ENCODE results near the gene ALDH4A1. TPM values are rescaled to one million over a fixed set of nuclear protein-coding genes. Genes with fewer than 3 reads are reported as not detected.

Gene ALDH4A1
- total RNA-seq, 1 experiment from 2014 or later = 18.1 TPM

DNA sequence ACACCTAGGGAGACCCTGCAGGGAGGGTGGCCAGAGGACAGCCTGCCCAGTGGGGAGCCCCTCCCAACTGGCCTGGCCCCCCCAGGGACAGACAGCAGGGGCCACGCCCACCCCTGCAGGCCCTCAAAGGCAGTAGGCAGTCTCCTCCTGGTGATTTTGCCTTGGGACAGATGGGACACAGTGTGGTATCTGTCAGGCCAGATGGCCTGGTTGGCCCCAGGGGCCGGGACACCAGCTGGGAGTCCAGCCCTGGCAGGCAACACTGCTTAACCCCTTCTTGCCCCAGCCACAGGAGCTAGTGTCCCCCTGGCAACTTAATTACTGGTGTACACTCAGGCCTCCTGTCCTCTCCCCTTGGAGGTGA, 36.3 kb upstream of the ALDH4A1 start:
- no peaks in the 10 kb centered on the region for H4K20me1 ChIP-seq (ENCODE audit: low read length)
- H3K27me3 ChIP-seq (ENCODE audit: low read length) = no peaks in the 10 kb centered on the region
- no peak for TF ChIP-seq EZH2phosphoT487 (IDR thresholded peaks at IDR 0.05; ENCODE audit: borderline replicate concordance, low read length)
- TF ChIP-seq EZH2 (IDR thresholded peaks at IDR 0.05; ENCODE audit: low read length, unreplicated experiment) = no peak
- TF ChIP-seq, protein P1, sequence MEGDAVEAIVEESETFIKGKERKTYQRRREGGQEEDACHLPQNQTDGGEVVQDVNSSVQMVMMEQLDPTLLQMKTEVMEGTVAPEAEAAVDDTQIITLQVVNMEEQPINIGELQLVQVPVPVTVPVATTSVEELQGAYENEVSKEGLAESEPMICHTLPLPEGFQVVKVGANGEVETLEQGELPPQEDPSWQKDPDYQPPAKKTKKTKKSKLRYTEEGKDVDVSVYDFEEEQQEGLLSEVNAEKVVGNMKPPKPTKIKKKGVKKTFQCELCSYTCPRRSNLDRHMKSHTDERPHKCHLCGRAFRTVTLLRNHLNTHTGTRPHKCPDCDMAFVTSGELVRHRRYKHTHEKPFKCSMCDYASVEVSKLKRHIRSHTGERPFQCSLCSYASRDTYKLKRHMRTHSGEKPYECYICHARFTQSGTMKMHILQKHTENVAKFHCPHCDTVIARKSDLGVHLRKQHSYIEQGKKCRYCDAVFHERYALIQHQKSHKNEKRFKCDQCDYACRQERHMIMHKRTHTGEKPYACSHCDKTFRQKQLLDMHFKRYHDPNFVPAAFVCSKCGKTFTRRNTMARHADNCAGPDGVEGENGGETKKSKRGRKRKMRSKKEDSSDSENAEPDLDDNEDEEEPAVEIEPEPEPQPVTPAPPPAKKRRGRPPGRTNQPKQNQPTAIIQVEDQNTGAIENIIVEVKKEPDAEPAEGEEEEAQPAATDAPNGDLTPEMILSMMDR (conservative IDR thresholded peaks at IDR 0.05; ENCODE audit: low read depth, low read length) = no peak
- peaks cover 99% of the 10 kb centered on the region for H3K79me2 ChIP-seq (ENCODE audit: low read length)
- H3K9me3 ChIP-seq (ENCODE audit: low read length) = no peaks in the 10 kb centered on the region
- BruUV-seq (replicated peaks) = no TSS peak
- intact Hi-C loops (cut with micrococcal nuclease) = no loop called here
- H3K4me2 ChIP-seq (ENCODE audit: low read length) = no peak overlapping the region
- H3F3A ChIP-seq (ENCODE audit: low read length, unreplicated experiment) = no peaks in the 10 kb centered on the region
- no peak overlapping the region for H2AFZ ChIP-seq (ENCODE audit: low read length)
- H3K9me2 ChIP-seq (replicated peaks; ENCODE audit: low read length) = no peaks in the 10 kb centered on the region
- no peak overlapping the region for H3K9ac ChIP-seq (ENCODE audit: low read length)
- H3K4me1 ChIP-seq (ENCODE audit: insufficient read depth, low read length) = peaks cover 27% of the 10 kb centered on the region
- ChIA-PET POLR2A (ENCODE audit: unreplicated experiment) (no interaction called here), CTCF (no interaction called here)
- no peak overlapping the region for H3K27ac ChIP-seq (ENCODE audit: low read length)
- H3K4me3 ChIP-seq (ENCODE audit: low read length) = no peak overlapping the region
- ATAC-seq (no peak), DNase-seq (no peak)
- 0 out of 2 replicates have a peak, but pooled peaks cover 6% of the 10 kb centered on the region for H3K36me3 ChIP-seq (ENCODE audit: low read depth, low read length)

DNA sequence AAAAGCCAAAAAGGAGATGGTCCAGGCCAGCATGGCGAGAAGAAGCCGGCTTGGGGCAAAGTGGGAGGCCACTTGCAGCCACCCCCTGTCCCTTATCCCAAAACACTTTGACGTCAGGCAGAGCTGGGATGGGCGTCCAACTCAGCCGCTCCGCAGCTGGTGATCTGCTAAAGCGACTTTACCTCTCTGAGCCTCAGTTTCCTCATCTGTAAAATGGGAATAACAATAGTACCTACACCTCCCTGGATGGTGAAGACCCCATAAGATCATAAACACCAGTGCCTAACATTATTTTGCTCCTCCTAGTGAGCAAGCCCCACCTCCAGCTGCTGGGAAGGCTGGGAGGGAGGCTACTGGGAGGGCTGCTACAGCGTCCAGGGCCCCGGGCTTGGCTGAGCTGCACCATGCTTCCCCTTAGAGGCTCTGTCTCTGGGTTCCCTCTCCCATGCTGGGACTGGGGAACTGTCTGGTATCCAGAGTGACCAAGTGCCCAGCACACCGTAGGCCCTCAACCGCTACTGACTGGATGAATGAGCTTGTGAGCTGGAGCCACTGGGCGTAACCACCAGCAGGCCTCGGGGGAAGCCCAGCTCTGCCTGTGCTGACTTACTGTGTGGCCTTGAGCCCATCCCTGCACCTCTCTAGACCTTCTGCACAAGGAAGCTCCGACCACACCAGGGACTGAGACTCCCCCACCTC, 35.8 kb upstream of the ALDH4A1 start:
- POLR2A ChIA-PET (ENCODE audit: unreplicated experiment) = no interaction called here
- H3K9me3 ChIP-seq (ENCODE audit: low read length) = no peaks in the 10 kb centered on the region
- intact Hi-C loops (cut with micrococcal nuclease) = no loop called here
- peaks cover 29% of the 10 kb centered on the region for H3K4me1 ChIP-seq (ENCODE audit: insufficient read depth, low read length)
- BruUV-seq (replicated peaks) = no TSS peak
- ATAC-seq = peak; percentile 20; the same call in 1 of the 2 replicates
- H3K27ac ChIP-seq (ENCODE audit: low read length) = no peak overlapping the region
- no peak overlapping the region for H3K9ac ChIP-seq (ENCODE audit: low read length)
- H3K27me3 ChIP-seq (ENCODE audit: low read length) = no peaks in the 10 kb centered on the region
- no peaks in the 10 kb centered on the region for H3K9me2 ChIP-seq (replicated peaks; ENCODE audit: low read length)
- H3K36me3 ChIP-seq (ENCODE audit: low read depth, low read length) = 0 out of 2 replicates have a peak, but pooled peaks cover under 1% of the 10 kb centered on the region
- H3F3A ChIP-seq (ENCODE audit: low read length, unreplicated experiment) = no peaks in the 10 kb centered on the region
- no peak for TF ChIP-seq EZH2 (IDR thresholded peaks at IDR 0.05; ENCODE audit: low read length, unreplicated experiment)
- TF ChIP-seq, protein P1 (conservative IDR thresholded peaks at IDR 0.05; ENCODE audit: low read depth, low read length) = no peak
- TF ChIP-seq EZH2phosphoT487 (IDR thresholded peaks at IDR 0.05; ENCODE audit: borderline replicate concordance, low read length) = no peak
- peaks cover 99% of the 10 kb centered on the region for H3K79me2 ChIP-seq (ENCODE audit: low read length)
- CTCF ChIA-PET = interaction anchor here (0.6 kb wide), 1 partner anchor 11 kb away, joined by 4 read pairs; no protein-coding TSS in a partner anchor
- H4K20me1 ChIP-seq (ENCODE audit: low read length) = no peaks in the 10 kb centered on the region
- H3K4me3 ChIP-seq (ENCODE audit: low read length) = no peak overlapping the region
- no peak for DNase-seq
- H2AFZ ChIP-seq (ENCODE audit: low read length) = no peak overlapping the region
- H3K4me2 ChIP-seq (ENCODE audit: low read length) = no peak overlapping the region

DNA sequence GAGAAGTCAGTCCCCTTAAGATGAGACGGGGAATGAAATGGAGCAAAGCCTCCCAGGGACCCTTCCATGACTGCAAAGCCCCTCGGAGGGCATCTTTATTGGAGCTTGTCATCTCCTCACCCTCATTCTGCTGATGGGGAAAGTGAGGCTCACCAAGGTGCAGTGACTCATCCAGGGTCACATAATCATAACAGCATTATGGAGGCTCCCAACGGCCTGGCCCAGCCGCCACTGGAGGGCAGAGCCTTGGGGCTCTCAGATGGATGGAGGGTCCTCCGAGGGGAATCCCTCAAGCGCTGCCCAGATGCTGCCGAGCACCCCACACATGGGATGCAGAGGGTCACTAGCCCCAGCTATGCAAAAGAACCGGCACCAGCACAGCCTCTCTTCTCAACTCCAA, 35.2 kb upstream of the ALDH4A1 start:
- H3F3A ChIP-seq (ENCODE audit: low read length, unreplicated experiment) = no peaks in the 10 kb centered on the region
- no peak for DNase-seq
- no peak overlapping the region for H3K27ac ChIP-seq (ENCODE audit: low read length)
- no peaks in the 10 kb centered on the region for H3K36me3 ChIP-seq (ENCODE audit: low read depth, low read length)
- H3K9ac ChIP-seq (ENCODE audit: low read length) = no peak overlapping the region
- no peaks in the 10 kb centered on the region for H4K20me1 ChIP-seq (ENCODE audit: low read length)
- BruUV-seq (replicated peaks) = no TSS peak
- ATAC-seq = no peak
- H3K4me2 ChIP-seq (ENCODE audit: low read length) = no peak overlapping the region
- no peaks in the 10 kb centered on the region for H3K9me3 ChIP-seq (ENCODE audit: low read length)
- no peak overlapping the region for H3K4me3 ChIP-seq (ENCODE audit: low read length)
- no peaks in the 10 kb centered on the region for H3K9me2 ChIP-seq (replicated peaks; ENCODE audit: low read length)
- H2AFZ ChIP-seq (ENCODE audit: low read length) = no peak overlapping the region
- intact Hi-C loops (cut with micrococcal nuclease) = no loop called here
- ChIA-PET POLR2A (ENCODE audit: unreplicated experiment) (no interaction called here), CTCF (no interaction called here)
- H3K79me2 ChIP-seq (ENCODE audit: low read length) = peaks cover 99% of the 10 kb centered on the region
- H3K27me3 ChIP-seq (ENCODE audit: low read length) = no peaks in the 10 kb centered on the region
- H3K4me1 ChIP-seq (ENCODE audit: insufficient read depth, low read length) = peaks cover 35% of the 10 kb centered on the region
- TF ChIP-seq EZH2 (IDR thresholded peaks at IDR 0.05; ENCODE audit: low read length, unreplicated experiment) (no peak), EZH2phosphoT487 (IDR thresholded peaks at IDR 0.05; ENCODE audit: borderline replicate concordance, low read length) (no peak)
- TF ChIP-seq, protein P1 (conservative IDR thresholded peaks at IDR 0.05; ENCODE audit: low read depth, low read length) = no peak
